Uterus (tissue), 2 donors: ENCODE results near the gene UBASH3A.

ENCODE experiments used
- CTCF ChIP-seq, 4 experiments: fragments of 200-600 bp in 2 of 4; fragments of 450-650 bp in 2 of 4; sonication (generic) in 2 of 4; IDR thresholded peaks; one replicate each; pipeline ENCODE4 v1.5.1; 2016 to 2019; ENCODE audit warnings: antibody characterized with exemption in 4 of 4, mild to moderate bottlenecking in 2 of 4, moderate library complexity in 1 of 4
- POLR2A ChIP-seq, 2 donors: fragments of 450-650 bp; IDR thresholded peaks; one replicate each; pipeline ENCODE4 v1.6.1; 2016; ENCODE audit warnings: antibody characterized with exemption in 2 of 2, mild to moderate bottlenecking in 1 of 2, moderate library complexity in 1 of 2

DNA sequence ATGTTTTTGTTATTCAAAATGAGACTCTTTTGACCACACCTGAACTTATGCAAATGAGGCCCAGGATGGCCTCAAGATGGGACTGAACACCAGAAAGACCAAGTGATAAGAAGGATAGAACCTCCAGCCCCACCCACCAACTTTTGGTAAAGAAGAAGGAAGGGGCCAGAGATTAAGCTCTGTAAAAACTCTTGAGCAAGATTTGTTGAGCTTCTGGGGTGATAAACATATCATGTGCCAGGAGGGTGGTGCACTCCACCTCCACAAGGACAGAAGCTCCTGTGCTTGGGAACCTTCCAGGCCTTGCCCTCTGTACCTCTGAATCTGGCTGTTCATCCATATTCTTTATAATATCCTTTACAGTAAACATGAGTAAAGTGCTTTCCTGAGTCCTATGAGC lies 87.0 kb downstream of the UBASH3A start:
- TF ChIP-seq CTCF (IDR thresholded peaks at IDR 0.05) (no peak), POLR2A (IDR thresholded peaks at IDR 0.05) (no peak)
